ENCODE data around the gene TMEM135. TPM values are rescaled to one million over a fixed set of nuclear protein-coding genes. Genes with fewer than 3 reads are reported as not detected.
A peak's percentile ranks its signal among the peaks of the same experiment; 100 is the strongest.

The TMEM135 gene
- polyA plus RNA-seq, 4 donors = 29.7 to 44.1 (median 38.0) TPM

- DNase-seq (ENCODE audit: low read depth in 4 of 4, low spot score in 2 of 4) = peak in 1 of 4 donors; percentile 65
These were observed 252.7 kb downstream of the TMEM135 start for GRCh38 chr11:87290304-87290922.

- DNase-seq (ENCODE audit: low read depth in 4 of 4, low spot score in 2 of 4) = no peak
These were observed 254.9 kb downstream of the TMEM135 start for GRCh38 chr11:87292598-87292997.

- no peak for DNase-seq (ENCODE audit: low read depth in 4 of 4, low spot score in 2 of 4)
These were observed 257.5 kb downstream of the TMEM135 start for GRCh38 chr11:87295237-87295636.

- no peak for DNase-seq (ENCODE audit: low read depth in 4 of 4, low spot score in 2 of 4)
These were observed 258.9 kb downstream of the TMEM135 start for GRCh38 chr11:87296627-87297026.

GRCh38 chr11:87298155-87298554 lies 260.4 kb downstream of the TMEM135 start:
- no peak for DNase-seq (ENCODE audit: low read depth in 4 of 4, low spot score in 2 of 4)

GRCh38 chr11:87299041-87299481 lies 261.3 kb downstream of the TMEM135 start:
- DNase-seq (ENCODE audit: low read depth in 4 of 4, low spot score in 2 of 4) = no peak

GRCh38 chr11:87300640-87301380 lies 263.1 kb downstream of the TMEM135 start:
- no peak for DNase-seq (ENCODE audit: low read depth in 4 of 4, low spot score in 2 of 4)

GRCh38 chr11:87301785-87302540 lies 264.2 kb downstream of the TMEM135 start:
- DNase-seq (ENCODE audit: low read depth in 4 of 4, low spot score in 2 of 4) = no peak

- peak; percentile 42 to 73 (median 68) for DNase-seq (ENCODE audit: low read depth in 4 of 4, low spot score in 2 of 4)
These were observed 266.7 kb downstream of the TMEM135 start for GRCh38 chr11:87304412-87304811.

GRCh38 chr11:87306262-87306851 lies 268.6 kb downstream of the TMEM135 start:
- DNase-seq (ENCODE audit: low read depth in 4 of 4, low spot score in 2 of 4) = no peak

- no peak for DNase-seq (ENCODE audit: low read depth in 4 of 4, low spot score in 2 of 4)
These were observed 269.4 kb downstream of the TMEM135 start for GRCh38 chr11:87307101-87307500.

GRCh38 chr11:87315229-87315628 lies 277.5 kb downstream of the TMEM135 start:
- no peak for DNase-seq (ENCODE audit: low read depth in 4 of 4, low spot score in 2 of 4)

- no peak for DNase-seq (ENCODE audit: low read depth in 4 of 4, low spot score in 2 of 4)
These were observed 278.8 kb downstream of the TMEM135 start for GRCh38 chr11:87316491-87316890.

GRCh38 chr11:87317441-87317840 lies 279.7 kb downstream of the TMEM135 start:
- no peak for DNase-seq (ENCODE audit: low read depth in 4 of 4, low spot score in 2 of 4)

GRCh38 chr11:87320123-87320522 lies 282.4 kb downstream of the TMEM135 start:
- no peak for DNase-seq (ENCODE audit: low read depth in 4 of 4, low spot score in 2 of 4)

- no peak for DNase-seq (ENCODE audit: low read depth in 4 of 4, low spot score in 2 of 4)
These were observed 284.8 kb downstream of the TMEM135 start for GRCh38 chr11:87322568-87322967.

GRCh38 chr11:87323899-87324298 lies 286.2 kb downstream of the TMEM135 start:
- no peak for DNase-seq (ENCODE audit: low read depth in 4 of 4, low spot score in 2 of 4)

GRCh38 chr11:87324817-87325489 lies 287.2 kb downstream of the TMEM135 start:
- no peak for DNase-seq (ENCODE audit: low read depth in 4 of 4, low spot score in 2 of 4)

GRCh38 chr11:87325490-87325872 lies 287.7 kb downstream of the TMEM135 start:
- DNase-seq (ENCODE audit: low read depth in 4 of 4, low spot score in 2 of 4) = no peak

- DNase-seq (ENCODE audit: low read depth in 4 of 4, low spot score in 2 of 4) = no peak
These were observed 288.9 kb downstream of the TMEM135 start for GRCh38 chr11:87326594-87326993.

GRCh38 chr11:87329172-87329571 lies 291.4 kb downstream of the TMEM135 start:
- DNase-seq (ENCODE audit: low read depth in 4 of 4, low spot score in 2 of 4) = no peak

Measured in left renal cortex interstitium (tissue), 4 donors.